Measurements from ENCODE around the gene AQP3. TPM values are rescaled to one million over a fixed set of nuclear protein-coding genes. Genes with fewer than 3 reads are reported as not detected.

The AQP3 gene
- total and polyA plus RNA-seq, 2 of the 8 experiments (the other 6 are each of a cell fraction or from before 2014, with no cell fraction given), result 2.6 to 7.6 TPM

- Histone ChIP-seq H3K14ac (ENCODE audit: insufficient read length) (no peak overlapping the region), H2BK120ac (replicated peaks; ENCODE audit: low read depth, low read length) (no peak overlapping the region), H3K36me3 (ENCODE audit: control insufficient read depth in 2 of 4, insufficient read depth in 4 of 4, low read length in 3 of 4) (no peaks in the 10 kb centered on the region), H3K56ac (replicated peaks; ENCODE audit: insufficient read length, low read depth, low read length) (no peak overlapping the region), H3K23ac (ENCODE audit: insufficient read length) (no peak overlapping the region), H2AFZ (ENCODE audit: low read length) (no peak overlapping the region), H3K4me2 (ENCODE audit: insufficient read depth in 1 of 2, low read depth in 2 of 2, low read length in 2 of 2) (no peak overlapping the region), H2BK15ac (ENCODE audit: low read length) (no peak overlapping the region), H3K4me3 (ENCODE audit: extremely low read depth in 1 of 4, insufficient read depth in 2 of 4, low read depth in 3 of 4, low read length in 4 of 4) (no peak overlapping the region), H3K23me2 (ENCODE audit: low read depth, low read length) (no peaks in the 10 kb centered on the region), H3K27me3 (replicated peaks in 1 of 4; ENCODE audit: control insufficient read depth in 3 of 4, extremely low read depth in 1 of 4, insufficient read depth in 3 of 4, low read length in 3 of 4) (no peaks in the 10 kb centered on the region; a peak in 1 of 7 replicates), H2BK20ac (ENCODE audit: low read length) (no peak overlapping the region), H3K9me3 (ENCODE audit: insufficient read depth in 2 of 2, low read depth in 1 of 2, low read length in 1 of 2) (no peaks in the 10 kb centered on the region), H4K8ac (ENCODE audit: extremely low read depth, insufficient read depth, low read length) (peak overlapping the region; percentile 9; the same call in 1 of the 2 replicates), H3K27ac (ENCODE audit: low read depth, low read length) (no peak overlapping the region), H4K5ac (ENCODE audit: insufficient read length, low read depth, low read length) (no peak overlapping the region), H3K4me1 (replicated peaks in 1 of 4; ENCODE audit: control insufficient read depth in 3 of 4, insufficient read depth in 4 of 4, low read length in 3 of 4) (peaks cover 0 to 4% (median 3%) of the 10 kb centered on the region in 4 experiments; a peak in 2 of 7 replicates), H3K9ac (replicated peaks in 1 of 4; ENCODE audit: extremely low read depth in 1 of 4, low read depth in 3 of 4, low read length in 3 of 4) (no peak overlapping the region), H2AK5ac (ENCODE audit: low read depth, low read length) (no peak overlapping the region), H2BK5ac (ENCODE audit: low read depth, low read length) (no peak overlapping the region), H3K18ac (ENCODE audit: extremely low read depth, low read length) (no peak overlapping the region), H4K20me1 (replicated peaks in 1 of 2; ENCODE audit: control insufficient read depth in 1 of 2, insufficient read depth in 2 of 2, low read length in 2 of 2) (no peaks in the 10 kb centered on the region), H4K91ac (replicated peaks; ENCODE audit: insufficient read length, low read length) (no peak overlapping the region), H3K79me1 (ENCODE audit: low read depth, low read length) (no peaks in the 10 kb centered on the region), H2BK12ac (ENCODE audit: low read depth, low read length) (no peak overlapping the region), H3K79me2 (ENCODE audit: control insufficient read depth in 1 of 2, insufficient read depth in 2 of 2, low read length in 2 of 2) (no peaks in the 10 kb centered on the region), H3K4ac (replicated peaks; ENCODE audit: insufficient read length, low read depth, low read length) (no peak overlapping the region)
- CTCF ChIA-PET (ENCODE audit: partially characterized antibody), result interaction anchor here (0.6 to 9.5 kb wide), 9 partner anchors 9 to 131 kb away, joined by 3 to 134 read pairs (median 8); partner anchors contain the start of gene AQP3
- POLR2A ChIA-PET (ENCODE audit: partially characterized antibody), result no interaction called here
- 97% methylated on average over 7 of the region's 8 CpGs; no CpG with 5 or more reads in 1 of the 2 experiments for WGBS, 2 experiments (ENCODE audit: extremely low coverage in 1 of 2, insufficient coverage in 1 of 2, insufficient read length in 1 of 2, insufficient replicate concordance in 2 of 2, low coverage in 1 of 2, low lambda C conversion rate in 2 of 2, missing lambda C conversion rate in 1 of 2)
- DNase-seq (ENCODE audit: low read depth in 1 of 2, low spot score in 2 of 2) (no peak), FAIRE-seq (no peak)
- TF ChIP-seq HDAC6 (IDR thresholded peaks at IDR 0.05; ENCODE audit: low read depth, low read length) (no peak), NANOG (IDR thresholded peaks at IDR 0.05; ENCODE audit: insufficient read depth, low read depth, low read length, poor library complexity, severe bottlenecking) (no peak), USF2 (IDR thresholded peaks at IDR 0.05; ENCODE audit: low read length) (no peak), POLR2AphosphoS5 (IDR thresholded peaks at IDR 0.05; ENCODE audit: low read depth, low read length) (no peak), RNF2 (IDR thresholded peaks at IDR 0.05; ENCODE audit: borderline replicate concordance, low read depth, low read length, missing control alignments, poor library complexity, severe bottlenecking) (no peak), CTBP2 (IDR thresholded peaks at IDR 0.05; ENCODE audit: borderline replicate concordance, insufficient read depth, insufficient read length, low read length) (no peak), EP300 (IDR thresholded peaks at IDR 0.05; ENCODE audit: borderline replicate concordance in 1 of 2, low read depth in 2 of 2, low read length in 2 of 2) (no peak), GTF2F1 (IDR thresholded peaks at IDR 0.05; ENCODE audit: borderline replicate concordance, low read depth, low read length) (no peak), EGR1 (IDR thresholded peaks at IDR 0.05; ENCODE audit: borderline replicate concordance, low read depth, low read length) (no peak), CEBPB (IDR thresholded peaks at IDR 0.05; ENCODE audit: low read depth, low read length) (no peak), ASH2L (IDR thresholded peaks at IDR 0.05; ENCODE audit: low read length) (no peak)
- TF ChIP-seq, protein P1, sequence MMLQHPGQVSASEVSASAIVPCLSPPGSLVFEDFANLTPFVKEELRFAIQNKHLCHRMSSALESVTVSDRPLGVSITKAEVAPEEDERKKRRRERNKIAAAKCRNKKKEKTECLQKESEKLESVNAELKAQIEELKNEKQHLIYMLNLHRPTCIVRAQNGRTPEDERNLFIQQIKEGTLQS (IDR thresholded peaks at IDR 0.05; ENCODE audit: insufficient read depth, low read depth, low read length), result no peak
Measured at GRCh38 chr9:33418090-33418489, 29.3 kb downstream of the AQP3 start.
